CD4-positive, alpha-beta T cell treated with Interferon alpha-2 for 1 hour (primary cell): ENCODE data around the gene RUFY4.

Experiments
- DNase-seq, 2 donors: peaks; one replicate each; pipeline ENCODE4 v3.0.0-alpha.2; 2020 to 2022

RUFY4 gene

DNA sequence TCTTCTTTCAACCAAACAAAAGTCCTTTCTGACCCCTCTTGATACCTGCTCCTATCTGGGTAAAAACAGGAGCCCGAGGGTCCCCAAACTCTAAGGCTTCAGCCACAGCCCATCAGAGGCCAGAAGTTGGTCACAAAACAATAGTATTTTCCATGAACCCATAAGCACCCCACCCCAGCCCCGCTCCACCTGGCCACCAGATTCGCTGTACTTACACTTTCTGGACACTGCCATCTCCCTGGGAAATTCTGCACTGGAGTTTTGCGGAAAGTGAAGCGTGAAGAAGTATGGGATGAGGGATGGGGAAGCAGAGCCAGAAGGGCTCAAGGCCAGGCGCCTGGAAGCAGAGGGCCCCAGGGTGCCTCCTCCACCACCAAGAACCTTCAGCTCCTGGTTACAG is 5.2 kb upstream of the RUFY4 start:
- DNase-seq = no peak

DNA sequence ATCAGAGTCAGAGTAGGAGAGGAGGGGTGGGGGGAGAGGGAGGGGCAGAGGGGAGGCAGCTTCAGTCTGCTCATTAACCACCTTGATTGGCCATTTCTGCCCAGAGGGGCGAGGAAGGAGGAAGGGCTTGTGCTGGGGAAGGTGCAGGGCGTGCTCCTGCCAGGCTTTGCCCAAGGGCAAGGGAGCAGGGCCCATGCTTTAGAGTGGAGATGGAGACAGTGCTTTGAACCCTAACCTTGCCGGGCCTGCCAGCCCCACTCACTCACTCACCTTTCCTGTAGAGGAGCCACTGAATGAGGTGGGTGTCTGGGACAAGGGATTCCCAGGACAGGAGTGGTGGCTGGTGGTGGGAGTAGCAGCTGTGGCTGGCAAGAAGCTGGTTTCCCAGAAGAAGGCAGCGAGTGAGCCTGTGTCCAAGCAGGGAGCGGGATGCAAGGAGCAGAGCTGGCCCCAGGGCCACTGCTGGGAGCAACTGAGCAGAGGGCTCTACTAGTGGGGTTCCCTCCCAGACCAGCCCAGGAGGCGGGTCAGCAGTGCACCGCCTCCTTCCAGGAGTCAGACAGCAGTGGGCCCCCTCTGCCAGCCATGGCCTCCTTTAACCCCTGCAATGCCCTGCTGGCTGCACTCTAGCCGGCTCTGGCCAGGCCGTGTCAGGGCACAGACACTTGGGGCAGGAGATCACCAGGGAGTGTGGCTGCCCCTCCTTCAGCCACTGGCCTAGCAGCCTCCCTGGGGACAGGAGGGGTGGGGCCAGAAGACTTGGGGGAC is 3.6 kb upstream of the RUFY4 start:
- DNase-seq = no peak

DNA sequence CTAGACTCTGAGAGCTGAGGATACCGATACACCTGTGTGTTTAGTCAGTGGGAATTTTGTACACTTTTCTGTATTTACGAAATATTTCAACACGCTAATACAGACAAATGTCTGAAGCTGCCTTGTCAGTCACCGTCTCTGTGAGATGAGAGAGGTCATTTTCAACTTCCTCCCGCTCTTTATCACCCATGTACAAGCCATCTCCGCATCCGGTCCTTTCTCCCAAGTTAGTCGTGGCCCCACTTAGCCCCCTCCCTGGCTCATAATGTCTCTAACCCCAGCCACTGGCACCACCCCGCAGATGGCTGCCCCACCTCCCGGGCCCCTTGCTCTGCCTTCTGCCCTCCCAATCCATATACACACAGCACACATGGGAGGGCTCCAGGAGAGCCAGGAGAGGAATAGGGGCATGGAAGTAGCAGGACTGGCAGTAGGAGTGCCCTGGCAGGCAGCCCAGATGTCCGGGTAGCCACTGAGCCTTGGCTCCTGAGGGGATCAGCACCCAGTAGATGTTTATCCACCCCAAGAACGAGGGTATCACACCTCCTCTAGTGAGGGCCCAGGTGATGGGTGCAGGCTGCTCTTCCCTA is 2.0 kb upstream of the RUFY4 start:
- DNase-seq = no peak

DNA sequence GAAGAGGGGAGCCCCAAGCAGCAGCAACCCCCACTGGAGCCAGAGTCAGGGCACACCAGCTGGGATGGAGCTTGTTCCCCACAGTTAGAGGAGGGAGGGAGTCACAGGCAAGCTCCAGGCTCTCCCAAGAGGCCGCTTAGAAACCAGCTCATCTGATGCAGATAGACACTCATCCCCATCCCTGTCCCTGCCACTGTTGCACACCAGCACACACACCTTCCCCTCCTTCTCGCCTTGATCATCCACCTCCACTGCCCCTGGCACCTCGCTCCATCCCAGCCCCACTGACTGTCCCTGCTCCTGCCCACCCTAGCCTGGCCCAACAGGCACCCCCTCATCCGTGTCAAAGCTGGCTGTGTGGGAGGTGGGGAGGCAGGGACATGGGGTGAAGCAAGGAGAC is 1.5 kb upstream of the RUFY4 start:
- DNase-seq = no peak

DNA sequence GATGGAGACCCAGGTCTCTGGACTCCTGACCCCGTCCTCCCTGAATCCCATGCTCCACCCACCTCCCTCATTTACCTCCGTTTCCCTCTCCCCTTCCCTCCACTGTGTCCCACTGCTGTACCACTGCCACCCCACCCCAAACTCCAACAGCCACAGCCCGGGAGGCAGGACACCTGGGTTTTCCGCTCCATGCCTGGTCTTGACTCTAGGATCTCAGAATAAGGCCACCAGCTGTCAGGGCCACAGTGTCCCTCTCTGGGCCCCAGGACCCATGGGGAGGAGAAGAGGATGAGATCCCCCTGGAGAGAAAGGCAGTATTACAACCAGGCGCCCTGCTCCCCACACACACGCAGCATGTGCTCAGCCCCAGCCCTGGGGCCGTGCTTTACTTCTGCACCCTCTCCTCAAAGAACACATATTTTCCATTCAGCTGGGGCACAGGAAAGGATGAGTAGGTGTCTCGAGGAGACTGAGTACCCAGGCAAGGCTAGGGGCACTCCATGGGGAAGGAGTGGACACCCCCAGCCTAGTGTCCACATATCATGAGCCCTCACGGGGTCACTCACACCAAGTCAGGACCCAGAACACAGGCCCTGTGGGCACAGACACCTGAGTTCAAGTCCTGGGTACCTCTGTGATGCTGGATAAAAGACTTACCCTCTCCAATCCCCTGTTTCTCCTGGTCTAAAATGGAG is 700 bp downstream of the RUFY4 start:
- DNase-seq = no peak

DNA sequence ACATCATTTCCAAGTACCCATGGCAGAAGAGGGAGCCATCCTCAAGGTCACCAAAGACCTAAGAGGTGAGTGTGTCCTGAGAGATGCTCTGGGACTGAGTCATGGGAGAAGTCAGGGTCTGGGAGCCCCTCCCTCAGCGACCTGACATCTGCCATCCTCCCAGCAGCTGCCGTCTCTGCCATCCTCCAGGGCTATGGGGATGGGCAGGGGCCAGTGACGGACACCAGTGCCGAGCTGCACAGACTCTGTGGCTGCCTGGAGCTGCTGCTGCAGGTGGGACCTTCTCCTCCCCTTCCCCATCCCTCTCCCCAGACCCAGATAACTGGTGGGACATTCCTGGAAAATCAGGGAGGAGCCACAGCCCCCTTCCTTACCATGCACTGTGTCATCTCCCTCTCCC is 1.5 kb downstream of the RUFY4 start:
- no peak for DNase-seq

DNA sequence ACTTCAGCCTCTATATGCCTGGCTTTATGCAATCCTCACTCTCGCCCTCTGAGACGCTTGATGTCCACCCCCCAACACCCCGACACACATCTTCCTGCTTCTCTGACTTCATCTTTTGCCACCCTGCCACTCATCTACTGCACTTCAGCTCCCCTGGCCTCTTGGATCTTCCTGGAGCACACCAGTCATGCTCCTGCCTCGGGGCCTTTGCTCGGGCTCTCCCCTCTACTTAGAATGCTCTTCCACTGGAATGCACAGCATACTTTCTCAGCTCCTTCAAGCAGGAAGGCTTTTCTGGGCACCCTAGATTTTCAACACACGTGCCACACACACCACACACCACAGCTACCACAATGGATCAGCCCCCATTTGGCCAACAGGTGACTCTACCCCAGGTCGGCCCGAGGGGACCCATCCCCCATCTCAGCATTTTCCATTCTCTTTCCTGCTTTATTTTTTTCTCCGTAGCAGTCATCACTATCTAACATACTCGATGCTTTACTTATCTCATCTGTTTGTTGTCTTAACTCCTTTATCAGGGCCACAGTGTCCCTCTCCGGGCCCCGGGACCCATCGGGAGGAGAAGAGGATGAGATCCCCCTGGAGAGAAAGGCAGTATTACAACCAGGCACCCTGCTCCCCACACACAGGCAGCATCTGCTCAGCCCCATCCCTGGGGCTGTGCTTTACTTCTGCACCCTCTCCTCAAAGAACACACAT is 2.3 kb downstream of the RUFY4 start:
- DNase-seq = no peak

DNA sequence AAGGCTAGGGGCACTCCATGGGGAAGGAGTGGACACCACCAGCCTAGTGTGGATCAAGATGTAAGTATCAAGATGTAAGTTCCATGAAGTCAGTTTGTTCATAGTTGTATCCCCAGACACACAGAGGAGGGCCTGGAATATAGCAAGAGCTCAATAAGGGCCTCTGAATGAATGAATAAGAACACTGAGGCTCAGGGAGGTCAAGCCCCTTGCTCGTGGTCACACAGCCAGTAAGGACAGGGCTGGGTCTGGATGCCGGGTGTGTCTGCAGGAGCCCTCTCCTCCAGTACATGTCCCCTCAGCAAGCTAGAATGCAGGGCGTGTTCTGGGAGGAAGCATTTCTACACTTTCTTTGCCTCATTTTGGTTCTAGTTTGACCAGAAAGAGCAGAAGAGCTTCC is 2.9 kb downstream of the RUFY4 start:
- DNase-seq = no peak

DNA sequence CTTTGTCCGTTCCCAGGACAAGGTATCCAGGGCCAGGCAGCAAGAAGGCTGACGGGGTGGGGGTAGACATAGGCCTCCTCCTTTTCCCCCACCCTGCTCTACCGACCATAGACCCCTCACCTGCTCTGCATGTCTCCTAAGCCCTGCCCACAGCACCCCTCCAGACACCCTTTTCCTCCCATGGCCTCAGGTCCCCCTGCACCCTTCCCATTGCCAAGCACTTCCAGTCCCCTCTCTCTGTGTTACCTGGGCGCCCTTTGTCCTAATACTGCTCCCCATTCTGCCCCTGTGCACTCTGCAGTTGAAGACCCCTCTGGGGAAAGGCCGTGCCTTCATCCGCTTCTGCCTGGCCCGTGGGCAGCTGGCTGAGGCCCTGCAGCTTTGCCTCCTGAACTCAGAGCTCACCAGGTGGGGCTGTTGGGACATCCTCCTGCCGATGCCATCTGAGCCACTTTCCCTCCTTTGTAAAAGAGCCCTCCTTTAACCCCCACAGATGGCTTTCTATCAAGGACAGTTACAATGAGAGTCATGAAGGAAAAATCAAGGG is 3.5 kb downstream of the RUFY4 start:
- no peak for DNase-seq

DNA sequence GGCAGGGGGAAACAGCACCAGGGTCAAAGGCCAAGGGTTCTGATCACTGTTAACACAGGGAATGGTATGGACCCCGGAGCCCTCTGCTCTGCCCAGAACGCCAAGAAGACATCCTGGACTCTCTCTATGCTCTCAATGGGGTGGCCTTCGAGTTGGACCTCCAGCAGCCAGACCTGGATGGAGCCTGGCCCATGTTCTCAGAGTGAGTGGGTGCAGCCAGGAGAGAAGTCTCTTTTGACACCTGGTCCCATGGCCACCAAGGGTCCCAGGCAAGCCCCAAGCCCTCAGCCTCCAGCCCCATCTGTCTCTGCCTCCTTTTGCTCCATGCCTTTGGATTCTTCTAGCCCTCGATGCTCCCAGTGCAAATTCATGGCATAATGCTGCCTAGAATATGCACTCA is 4.1 kb downstream of the RUFY4 start:
- DNase-seq = no peak

DNA sequence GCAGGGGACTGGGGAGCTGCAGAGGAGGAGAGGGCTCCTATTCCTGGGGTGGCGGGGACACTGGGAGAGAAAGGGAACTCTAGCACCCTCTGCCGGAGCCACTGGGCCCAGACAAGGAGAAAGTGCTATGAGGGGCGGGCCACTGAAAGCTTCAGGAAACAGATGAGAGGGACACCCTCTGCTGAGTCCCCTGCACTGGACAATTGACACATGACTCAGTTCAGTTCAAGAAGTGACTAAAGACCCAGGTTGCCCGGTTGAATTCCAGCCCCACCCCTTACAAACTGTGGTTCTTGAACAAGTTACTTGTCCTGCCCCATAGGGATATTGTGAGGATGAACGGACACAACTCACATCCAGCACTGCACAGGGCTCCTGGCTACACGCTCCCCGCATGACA is 5.0 kb downstream of the RUFY4 start:
- DNase-seq = peak; percentile 15 to 37

DNA sequence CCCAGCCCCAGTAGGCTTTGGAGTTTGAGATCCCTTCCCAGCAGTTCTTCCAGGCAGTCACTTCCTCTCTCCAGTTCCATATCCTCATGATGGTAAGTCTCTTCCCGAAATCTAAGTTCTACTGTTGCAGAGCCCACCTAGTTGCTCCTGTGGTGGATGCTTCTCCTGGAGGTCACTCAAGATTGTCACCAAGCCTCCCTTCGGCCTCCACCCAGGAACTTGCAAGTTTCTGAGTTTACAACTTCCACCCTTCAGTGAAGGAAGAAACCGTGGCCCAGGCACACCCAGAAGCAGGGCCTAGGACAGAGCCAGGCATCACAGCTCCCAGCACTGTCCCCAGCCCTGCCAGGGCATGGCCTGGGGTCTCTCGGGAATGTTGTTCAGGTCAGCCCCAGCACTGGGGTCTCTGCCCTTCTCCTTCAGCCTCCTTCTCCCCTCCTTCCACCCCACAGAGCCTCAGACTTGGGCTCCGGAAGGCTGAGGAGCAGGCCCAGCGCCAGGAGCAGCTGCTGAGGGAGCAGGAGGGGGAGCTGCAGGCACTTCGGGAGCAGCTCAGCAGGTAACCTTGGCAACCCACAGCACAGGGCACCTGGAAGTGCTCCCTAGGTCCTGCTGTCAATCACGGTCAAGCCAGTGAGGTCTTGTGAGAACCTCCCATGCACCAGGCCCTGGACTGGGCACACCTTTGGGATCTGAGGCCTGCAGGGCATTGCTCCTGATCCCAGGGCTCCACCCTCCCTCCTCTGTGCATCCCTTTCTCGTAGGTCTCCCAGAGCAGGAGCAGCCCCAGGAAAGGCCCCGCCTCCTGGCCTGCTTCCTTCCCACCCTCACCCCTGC is 7.1 kb downstream of the RUFY4 start:
- DNase-seq = no peak

DNA sequence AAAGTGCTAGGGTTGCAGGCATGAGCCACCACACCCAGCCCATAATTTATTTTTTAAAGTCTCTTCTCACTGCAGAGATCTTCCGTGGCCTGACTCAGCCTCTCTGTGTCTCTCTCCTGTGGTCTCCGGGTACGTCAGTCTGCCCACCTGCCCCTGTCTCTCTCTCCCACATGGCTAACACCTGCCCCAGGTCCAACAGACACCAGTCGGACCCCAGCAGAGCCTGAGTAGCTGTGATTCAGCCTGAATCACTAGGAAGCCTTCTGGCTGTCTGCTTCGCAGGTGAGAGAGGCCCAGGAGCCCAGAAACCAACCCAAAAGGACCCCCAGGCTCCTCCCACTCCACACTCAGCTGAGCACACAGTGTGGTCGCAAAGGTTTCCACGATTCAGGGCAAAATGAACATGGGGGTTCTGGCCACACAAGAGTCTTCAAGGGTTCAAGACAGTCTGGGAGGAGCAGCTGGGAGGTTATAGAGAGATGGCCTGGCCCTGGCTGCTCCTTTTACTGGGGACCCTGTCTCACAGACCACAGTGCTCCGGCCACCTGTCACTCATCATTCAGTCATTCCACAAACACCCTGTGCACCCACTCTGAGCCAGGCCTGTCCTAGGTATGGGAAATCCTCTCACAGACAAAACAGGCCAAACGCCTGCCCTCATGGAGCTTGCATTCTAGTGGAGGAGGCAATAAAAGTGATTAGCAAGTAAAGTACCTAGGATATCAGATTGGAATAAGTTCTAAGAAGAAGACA is 8.6 kb downstream of the RUFY4 start:
- no peak for DNase-seq

DNA sequence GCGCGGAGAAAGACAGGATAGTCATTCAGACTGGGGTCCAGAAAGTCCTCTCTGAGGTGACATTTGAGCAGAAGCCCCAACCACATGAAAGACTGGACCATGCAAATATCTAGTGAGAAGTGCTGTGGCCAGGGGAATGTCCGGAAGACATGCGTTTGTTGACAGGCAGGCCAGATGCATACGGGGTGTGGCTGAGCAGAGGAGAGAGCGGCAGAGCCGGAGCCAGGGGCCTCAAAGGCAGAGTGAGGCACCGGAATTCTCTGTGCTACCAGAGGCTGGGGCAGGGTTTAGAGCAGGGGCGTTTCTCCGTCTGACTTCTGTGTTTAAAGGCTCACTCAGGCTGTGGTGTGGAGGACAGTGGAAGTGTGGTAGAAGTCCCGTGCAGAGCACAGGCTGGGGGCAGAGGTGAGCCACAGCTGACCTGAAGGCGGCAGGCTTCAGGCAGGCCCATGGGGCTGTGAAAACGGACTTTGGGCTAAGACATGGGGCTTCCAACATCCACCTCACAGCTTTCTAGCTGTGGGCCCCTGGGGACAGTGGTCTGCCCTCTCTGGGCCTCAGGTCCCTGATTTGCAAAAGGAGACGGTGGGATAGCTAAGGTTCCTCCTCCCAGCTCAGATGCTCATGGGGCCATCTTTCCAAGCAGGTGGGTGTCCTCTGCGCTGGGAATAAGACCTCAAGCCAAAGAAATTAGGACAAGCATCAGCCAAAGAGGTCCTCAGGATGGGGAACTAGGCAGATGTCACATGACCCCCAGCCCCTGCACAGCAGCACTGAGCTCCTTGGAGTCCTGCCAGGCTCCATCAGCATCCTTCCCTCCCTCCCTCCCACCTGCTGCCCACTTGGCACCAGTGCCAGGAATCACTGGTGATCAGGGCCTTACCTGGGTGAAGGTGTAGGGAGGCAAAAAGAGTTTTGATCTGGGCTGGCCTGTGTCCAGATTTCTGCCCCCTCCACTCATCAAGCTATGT is 11.2 kb downstream of the RUFY4 start:
- no peak for DNase-seq

DNA sequence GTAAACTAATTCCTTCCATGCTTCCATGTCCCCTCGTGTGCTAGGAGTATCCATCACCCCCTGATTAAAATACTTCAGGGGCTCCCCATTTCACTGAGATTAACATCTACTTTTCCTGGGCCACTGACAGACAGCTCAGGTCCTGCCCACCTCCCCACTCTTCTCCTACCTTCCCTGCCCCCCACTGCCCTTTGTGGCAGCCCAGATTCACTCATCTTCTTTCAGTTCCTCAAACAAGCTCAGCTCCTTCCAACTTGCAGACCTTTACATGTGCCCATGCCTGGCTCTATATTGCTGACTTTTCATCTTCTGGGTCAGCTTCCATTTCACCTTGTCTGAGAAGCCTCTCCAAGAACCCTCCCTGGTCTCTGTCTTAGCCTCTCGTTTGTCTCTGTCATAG is 12.0 kb downstream of the RUFY4 start:
- no peak for DNase-seq

DNA sequence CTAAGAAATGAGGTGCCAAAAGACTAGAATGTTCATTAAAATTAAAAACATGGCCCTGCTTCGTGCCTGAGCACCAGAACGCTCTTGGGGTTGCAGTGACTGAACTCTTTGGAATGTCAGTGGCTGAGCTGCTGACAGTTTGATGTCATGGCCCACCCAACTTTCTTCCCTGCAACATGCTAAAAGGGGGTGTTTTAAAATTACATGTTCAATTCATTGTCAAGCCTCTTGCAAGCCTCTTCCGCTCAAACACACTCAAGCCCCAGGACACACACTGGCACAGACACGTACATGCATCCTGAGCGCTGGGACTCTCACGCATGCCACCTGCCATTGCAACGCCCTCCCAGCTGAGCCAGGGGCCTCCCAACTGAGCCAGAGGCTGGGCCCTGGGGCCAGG is 12.6 kb downstream of the RUFY4 start:
- no peak for DNase-seq

DNA sequence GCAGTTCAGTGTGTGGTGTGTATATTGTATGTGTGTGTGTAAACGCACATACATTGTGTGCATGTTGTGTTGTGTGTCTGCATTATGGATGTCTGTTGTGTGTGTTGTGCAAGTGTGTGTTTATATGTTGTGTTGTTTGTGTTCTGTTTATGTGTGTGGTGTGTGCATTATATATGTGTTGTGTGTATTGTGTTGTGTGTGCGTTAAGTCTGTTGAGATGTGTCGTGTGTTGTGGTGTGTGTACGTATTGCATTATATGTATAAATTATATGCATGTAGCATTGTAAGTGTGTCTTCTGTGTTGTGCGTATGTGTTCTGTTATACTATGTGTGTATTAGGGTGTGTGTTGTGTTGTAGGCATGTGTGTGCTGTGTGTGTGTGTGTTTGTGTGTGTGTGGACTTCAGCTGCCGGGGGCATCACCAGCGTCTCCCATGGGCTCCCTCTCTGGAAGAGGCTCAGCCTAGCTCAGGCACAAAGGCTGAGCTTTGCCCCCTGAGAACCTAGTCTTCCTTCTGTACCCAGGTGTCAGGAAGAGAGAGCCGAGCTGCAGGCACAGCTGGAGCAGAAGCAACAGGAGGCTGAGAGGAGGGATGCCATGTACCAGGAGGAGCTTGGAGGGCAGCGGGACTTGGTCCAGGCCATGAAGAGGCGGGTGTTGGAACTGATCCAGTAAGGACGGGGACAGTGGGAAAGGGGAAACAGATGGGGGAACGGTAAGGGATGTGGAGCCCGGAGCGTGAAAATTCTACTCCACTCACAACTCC is 13.7 kb downstream of the RUFY4 start:
- DNase-seq = no peak

DNA sequence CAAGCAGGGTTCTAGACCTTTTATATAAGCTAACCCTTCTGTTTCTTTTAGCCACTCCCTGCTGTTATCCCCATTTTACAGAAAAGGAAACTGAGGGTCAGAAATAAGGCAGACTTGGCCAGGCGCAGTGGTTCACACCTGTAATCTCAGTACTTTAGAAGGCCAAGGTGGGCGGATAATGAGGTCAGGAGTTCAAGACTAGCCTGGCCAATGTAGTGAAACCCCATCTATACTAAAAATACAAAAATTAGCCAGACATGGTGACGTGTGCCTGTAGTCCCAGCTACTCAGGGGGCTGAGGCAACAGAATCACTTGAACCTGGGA is 14.3 kb downstream of the RUFY4 start:
- no peak for DNase-seq

DNA sequence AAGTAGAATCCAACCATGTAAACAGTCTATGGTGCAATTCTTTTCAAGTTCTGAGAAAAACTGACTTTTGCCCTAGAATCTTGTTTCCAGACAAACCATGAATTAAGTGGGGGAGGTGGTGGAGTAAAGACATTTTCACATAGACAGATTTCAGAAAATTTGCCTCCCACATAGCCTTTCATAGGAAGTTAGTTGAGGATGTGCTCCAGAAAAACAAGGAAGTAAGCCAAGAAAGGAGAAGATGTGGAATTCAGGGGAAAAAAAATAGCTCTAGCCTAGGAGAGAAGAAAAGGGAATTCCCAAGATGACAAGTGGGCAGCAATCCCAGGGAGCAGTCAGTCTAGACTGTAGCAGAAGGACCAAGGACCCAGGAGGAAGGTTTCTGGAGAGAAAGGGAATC is 17.4 kb downstream of the RUFY4 start:
- DNase-seq = no peak

DNA sequence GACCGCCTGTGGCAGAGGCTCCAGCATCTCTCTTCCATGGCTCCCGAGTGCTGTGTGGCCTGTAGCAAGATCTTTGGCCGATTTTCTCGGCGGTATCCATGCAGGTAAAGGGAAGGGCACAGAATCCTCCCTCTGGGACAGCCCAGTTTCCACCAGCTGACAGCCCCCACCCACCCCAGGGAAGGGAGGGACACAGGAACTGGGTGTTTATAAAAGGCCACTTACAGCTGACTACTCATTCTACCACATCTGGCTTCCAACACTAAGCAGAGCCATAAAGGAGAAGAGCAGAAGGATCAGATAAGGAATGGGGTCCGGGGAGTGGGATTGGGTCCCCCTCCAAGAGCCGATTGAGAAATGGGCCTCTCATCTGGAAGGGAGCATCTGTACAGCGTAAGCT is 20.2 kb downstream of the RUFY4 start:
- no peak for DNase-seq
